Measurements from ENCODE around the gene TBC1D7.

- no peak for TF ChIP-seq TAF1 (IDR thresholded peaks at IDR 0.05; ENCODE audit: low read depth)
- no peak for TF ChIP-seq MAX (IDR thresholded peaks at IDR 0.05)
- TF ChIP-seq REST (IDR thresholded peaks at IDR 0.05; ENCODE audit: low read depth): no peak
- TF ChIP-seq ZBTB7A (IDR thresholded peaks at IDR 0.05; ENCODE audit: low read depth): no peak
- no peak for TF ChIP-seq TCF12 (IDR thresholded peaks at IDR 0.05; ENCODE audit: low read depth)
These were observed 45.6 kb upstream of the TBC1D7 start for GRCh38 chr6:13373919-13374318.
